ENCODE data around the gene PSMD1. TPM values are rescaled to one million over a fixed set of nuclear protein-coding genes. Genes with fewer than 3 reads are reported as not detected.

Gene PSMD1
- total and polyA plus RNA-seq, 2 experiments from 2014 or later, result 148 to 177 TPM

DNA sequence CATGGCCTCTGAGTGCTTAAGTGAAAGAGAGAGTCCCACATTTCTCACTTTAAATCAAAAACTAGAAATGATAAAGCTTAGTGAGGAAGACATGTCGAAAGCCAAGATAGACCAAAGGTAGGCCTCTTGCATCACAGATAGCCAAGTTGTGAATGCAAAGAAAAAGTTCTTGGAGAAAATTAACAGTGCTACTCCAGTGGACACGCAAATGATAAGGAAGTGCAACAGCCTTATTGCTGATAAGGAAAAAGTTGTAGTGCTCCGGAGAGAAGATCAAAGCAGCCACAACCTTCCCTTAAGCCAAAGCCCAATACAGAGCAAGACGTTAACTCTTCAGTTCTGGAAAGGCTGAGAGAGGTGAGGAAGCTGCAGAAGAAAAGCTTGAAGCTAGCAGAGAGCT lies 32.1 kb downstream of the PSMD1 start (continued):
- TF ChIP-seq ZNF462 (CRISPR knock-in tag; IDR thresholded peaks at IDR 0.05), result no peak

DNA sequence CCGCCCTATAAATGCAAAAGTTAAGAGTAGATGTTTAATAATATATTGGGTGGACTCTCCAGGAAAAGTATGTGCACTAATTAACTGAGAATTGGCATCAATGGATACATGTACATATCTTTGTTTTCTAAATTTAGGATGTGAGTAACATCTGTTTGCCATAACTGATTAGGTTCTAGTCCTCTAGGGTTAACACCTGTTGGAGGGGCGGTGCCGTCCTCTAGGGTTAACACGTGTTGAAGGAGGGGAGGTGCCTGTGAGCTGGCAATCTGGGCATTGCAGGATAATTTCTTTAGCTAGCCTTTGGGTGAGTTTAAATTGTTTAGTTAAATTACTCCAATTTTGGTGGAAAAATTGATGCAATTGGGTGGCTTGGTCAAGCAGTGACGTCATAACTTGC lies 37.3 kb downstream of the PSMD1 start:
- Histone ChIP-seq H3K4me3 (no peak overlapping the region), H3K4me1 (ENCODE audit: insufficient read depth) (peaks cover 5% of the 10 kb centered on the region), H2AFZ (no peak overlapping the region), H3K4me2 (no peak overlapping the region), H3K79me2 (replicated peaks; ENCODE audit: insufficient read depth) (peaks cover 20% of the 10 kb centered on the region; the same call in 1 of the 2 replicates), H4K20me1 (replicated peaks; ENCODE audit: insufficient read depth) (peaks cover 8% of the 10 kb centered on the region), H3K9me2 (ENCODE audit: insufficient read depth) (no peaks in the 10 kb centered on the region), H3F3A (replicated peaks; ENCODE audit: low read depth) (no peaks in the 10 kb centered on the region), H3K27ac (ENCODE audit: low read depth) (no peak overlapping the region), H3K36me3 (ENCODE audit: insufficient read depth) (peaks cover 14% of the 10 kb centered on the region), H3K27me3 (ENCODE audit: insufficient read depth) (no peaks in the 10 kb centered on the region)
- H3K27me3 Mint-ChIP-seq (ENCODE audit: insufficient read depth, low read depth, poor library complexity), result no peaks in the 10 kb centered on the region
- no peak for ATAC-seq
- peaks cover 20% of the 10 kb centered on the region for H3K9me3 Mint-ChIP-seq
- TF ChIP-seq ZNF114 (CRISPR knock-in tag; IDR thresholded peaks at IDR 0.05), result no peak
- no peak for TF ChIP-seq ZNF331 (CRISPR knock-in tag; IDR thresholded peaks at IDR 0.05; ENCODE audit: low read depth)
- no peak for TF ChIP-seq REST (IDR thresholded peaks at IDR 0.05; ENCODE audit: unreplicated experiment)
- no peak for TF ChIP-seq ETS1 (IDR thresholded peaks at IDR 0.05)
- no peak for TF ChIP-seq EZH2 (IDR thresholded peaks at IDR 0.05; ENCODE audit: low read depth, unreplicated experiment)
- TF ChIP-seq JUNB (IDR thresholded peaks at IDR 0.05; ENCODE audit: unreplicated experiment), result no peak
- TF ChIP-seq EZH2phosphoT487 (IDR thresholded peaks at IDR 0.05; ENCODE audit: unreplicated experiment), result no peak
- no peak for TF ChIP-seq STAT1 (IDR thresholded peaks at IDR 0.05; ENCODE audit: unreplicated experiment)
- peaks cover 6% of the 10 kb centered on the region; the same call in 2 of the 3 replicates for H3K4me1 Mint-ChIP-seq
- H3K4me3 Mint-ChIP-seq, result no peak overlapping the region
- no peak overlapping the region for H3K27ac Mint-ChIP-seq
- peaks cover 87% of the 10 kb centered on the region for H3K36me3 Mint-ChIP-seq (ENCODE audit: low read depth)
- DNase-seq (ENCODE audit: low spot score), result no peak

Measured in GM23338 (cell line).